ENCODE results near the gene DHRS1.

The DHRS1 gene

DNA sequence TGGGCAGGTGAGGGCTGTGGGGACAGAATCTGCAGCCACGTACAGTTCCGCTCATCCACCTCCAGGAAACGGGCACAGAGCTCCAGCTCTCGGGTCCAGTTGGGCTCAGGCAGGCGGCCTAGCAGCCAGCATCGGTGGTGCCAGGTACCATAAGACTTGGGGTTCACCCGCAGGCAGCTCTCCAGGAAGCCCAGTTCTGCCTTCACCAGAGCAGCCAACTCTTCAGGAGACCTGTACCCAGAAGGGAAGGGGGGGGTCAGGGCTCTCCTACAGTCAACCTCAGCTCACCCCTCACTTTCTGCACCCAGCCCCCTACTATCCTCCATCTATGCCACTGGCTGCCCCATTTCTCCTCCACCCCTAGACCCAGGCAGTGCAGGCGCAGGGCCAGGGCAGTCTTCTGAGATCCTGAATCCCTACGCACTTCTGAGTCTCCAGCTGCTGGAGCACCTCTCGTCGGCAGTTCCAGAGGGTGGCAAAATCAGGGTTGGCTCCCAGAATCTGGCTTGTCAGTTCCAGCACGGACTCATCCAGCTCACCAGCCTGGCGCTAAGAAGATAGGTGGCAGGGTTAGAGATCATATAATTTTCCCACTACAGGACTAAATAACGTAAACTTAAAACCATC, 29.6 kb downstream of the DHRS1 start:
- WGBS (ENCODE audit: extremely low coverage, insufficient coverage, low lambda C conversion rate) = no CpG with 5 or more reads among the region's 14 CpGs
- Histone ChIP-seq H2BK5ac (ENCODE audit: low read length) (no peak overlapping the region), H3K79me2 (ENCODE audit: control insufficient read depth, insufficient read depth, low read length) (no peaks in the 10 kb centered on the region), H2BK15ac (replicated peaks; ENCODE audit: low read depth) (no peak overlapping the region), H4K5ac (ENCODE audit: low read length) (no peak overlapping the region), H3K27me3 (ENCODE audit: insufficient read depth, low read length, poor library complexity) (no peaks in the 10 kb centered on the region), H2AK5ac (ENCODE audit: low read length) (no peak overlapping the region), H3K4me3 (ENCODE audit: low read length) (no peak overlapping the region), H2BK120ac (ENCODE audit: low read depth, low read length) (no peak overlapping the region), H3K4ac (ENCODE audit: low read depth, low read length) (no peak overlapping the region), H3K79me1 (ENCODE audit: low read length) (no peaks in the 10 kb centered on the region), H3K4me1 (ENCODE audit: control insufficient read depth, low read depth, low read length) (no peaks in the 10 kb centered on the region), H3K18ac (ENCODE audit: low read length) (no peak overlapping the region), H3K9ac (ENCODE audit: low read length) (no peak overlapping the region), H3K56ac (ENCODE audit: low read length) (no peak overlapping the region), H3K4me2 (ENCODE audit: low read length) (no peak overlapping the region), H4K8ac (ENCODE audit: low read depth, low read length) (no peak overlapping the region), H3K27ac (ENCODE audit: low read depth, low read length) (no peak overlapping the region), H3K36me3 (ENCODE audit: control insufficient read depth, insufficient read depth, low read length) (no peaks in the 10 kb centered on the region), H3K23ac (ENCODE audit: low read length) (no peak overlapping the region)
- no peak for DNase-seq

DNA sequence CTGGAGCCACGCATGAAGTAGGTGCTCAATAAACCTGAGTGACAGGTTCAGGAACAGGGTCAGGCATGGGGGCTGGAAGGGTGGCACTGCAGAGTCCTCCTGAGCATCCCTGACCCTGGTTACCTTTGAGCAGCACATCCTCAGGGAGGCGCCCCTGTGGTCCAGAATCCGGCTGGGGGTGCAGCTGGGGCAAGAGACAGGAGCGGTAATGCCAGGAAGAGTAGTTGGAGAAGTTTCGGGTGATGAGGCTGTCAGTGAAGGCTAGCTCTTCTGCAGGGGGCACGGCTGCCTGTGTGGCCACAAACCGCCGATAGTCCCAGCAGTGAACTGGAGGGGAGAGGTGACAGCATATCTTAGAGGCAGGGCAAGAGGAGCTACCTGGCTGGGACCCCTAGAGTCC, 30.2 kb downstream of the DHRS1 start:
- Histone ChIP-seq H3K79me1 (ENCODE audit: low read length) (no peaks in the 10 kb centered on the region), H3K4me3 (ENCODE audit: low read length) (no peak overlapping the region), H3K4ac (ENCODE audit: low read depth, low read length) (no peak overlapping the region), H2AK5ac (ENCODE audit: low read length) (no peak overlapping the region), H4K8ac (ENCODE audit: low read depth, low read length) (no peak overlapping the region), H3K27ac (ENCODE audit: low read depth, low read length) (no peak overlapping the region), H3K23ac (ENCODE audit: low read length) (no peak overlapping the region), H2BK120ac (ENCODE audit: low read depth, low read length) (no peak overlapping the region), H2BK15ac (replicated peaks; ENCODE audit: low read depth) (no peak overlapping the region), H3K56ac (ENCODE audit: low read length) (no peak overlapping the region), H3K18ac (ENCODE audit: low read length) (no peak overlapping the region), H3K4me2 (ENCODE audit: low read length) (no peak overlapping the region), H4K5ac (ENCODE audit: low read length) (no peak overlapping the region), H3K4me1 (ENCODE audit: control insufficient read depth, low read depth, low read length) (no peaks in the 10 kb centered on the region), H3K27me3 (ENCODE audit: insufficient read depth, low read length, poor library complexity) (no peaks in the 10 kb centered on the region), H2BK5ac (ENCODE audit: low read length) (no peak overlapping the region), H3K79me2 (ENCODE audit: control insufficient read depth, insufficient read depth, low read length) (no peaks in the 10 kb centered on the region), H3K36me3 (ENCODE audit: control insufficient read depth, insufficient read depth, low read length) (no peaks in the 10 kb centered on the region), H3K9ac (ENCODE audit: low read length) (no peak overlapping the region)
- no peak for DNase-seq
- no CpG with 5 or more reads among the region's 8 CpGs for WGBS (ENCODE audit: extremely low coverage, insufficient coverage, low lambda C conversion rate)

DNA sequence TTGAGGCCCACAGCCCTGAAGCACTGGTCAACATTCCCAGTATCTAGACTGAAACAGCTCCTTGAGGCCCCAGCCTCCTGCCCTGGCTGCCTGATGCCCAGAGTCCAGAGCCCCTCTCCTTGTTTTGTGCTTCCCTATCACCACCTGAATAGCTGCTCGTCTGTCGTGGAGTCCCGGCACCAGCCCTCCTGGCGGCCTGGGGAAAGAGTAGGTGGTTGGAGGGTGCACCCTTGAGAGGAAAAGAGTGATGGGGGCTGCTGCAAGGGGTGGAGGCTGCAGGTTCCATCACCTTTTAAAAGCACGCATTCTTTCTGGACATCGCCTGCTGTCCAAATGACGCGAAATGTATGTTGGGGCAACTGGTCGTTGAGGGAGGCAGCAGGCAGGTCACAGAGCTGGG, 31.4 kb downstream of the DHRS1 start:
- H3K4ac ChIP-seq (ENCODE audit: low read depth, low read length) = no peak overlapping the region
- DNase-seq = no peak
- no peak overlapping the region for H3K4me3 ChIP-seq (ENCODE audit: low read length)
- no peak overlapping the region for H4K5ac ChIP-seq (ENCODE audit: low read length)
- no peak overlapping the region for H3K27ac ChIP-seq (ENCODE audit: low read depth, low read length)
- H3K79me2 ChIP-seq (ENCODE audit: control insufficient read depth, insufficient read depth, low read length) = no peaks in the 10 kb centered on the region
- no peaks in the 10 kb centered on the region for H3K27me3 ChIP-seq (ENCODE audit: insufficient read depth, low read length, poor library complexity)
- H3K9ac ChIP-seq (ENCODE audit: low read length) = no peak overlapping the region
- H3K79me1 ChIP-seq (ENCODE audit: low read length) = no peaks in the 10 kb centered on the region
- H4K8ac ChIP-seq (ENCODE audit: low read depth, low read length) = no peak overlapping the region
- H3K56ac ChIP-seq (ENCODE audit: low read length) = no peak overlapping the region
- H2BK120ac ChIP-seq (ENCODE audit: low read depth, low read length) = no peak overlapping the region
- no peak overlapping the region for H3K4me2 ChIP-seq (ENCODE audit: low read length)
- H3K18ac ChIP-seq (ENCODE audit: low read length) = no peak overlapping the region
- no peak overlapping the region for H2BK5ac ChIP-seq (ENCODE audit: low read length)
- no peak overlapping the region for H2BK15ac ChIP-seq (replicated peaks; ENCODE audit: low read depth)
- WGBS (ENCODE audit: extremely low coverage, insufficient coverage, low lambda C conversion rate) = no CpG with 5 or more reads among the region's 9 CpGs
- no peaks in the 10 kb centered on the region for H3K4me1 ChIP-seq (ENCODE audit: control insufficient read depth, low read depth, low read length)
- H3K36me3 ChIP-seq (ENCODE audit: control insufficient read depth, insufficient read depth, low read length) = no peaks in the 10 kb centered on the region
- no peak overlapping the region for H3K23ac ChIP-seq (ENCODE audit: low read length)
- no peak overlapping the region for H2AK5ac ChIP-seq (ENCODE audit: low read length)

DNA sequence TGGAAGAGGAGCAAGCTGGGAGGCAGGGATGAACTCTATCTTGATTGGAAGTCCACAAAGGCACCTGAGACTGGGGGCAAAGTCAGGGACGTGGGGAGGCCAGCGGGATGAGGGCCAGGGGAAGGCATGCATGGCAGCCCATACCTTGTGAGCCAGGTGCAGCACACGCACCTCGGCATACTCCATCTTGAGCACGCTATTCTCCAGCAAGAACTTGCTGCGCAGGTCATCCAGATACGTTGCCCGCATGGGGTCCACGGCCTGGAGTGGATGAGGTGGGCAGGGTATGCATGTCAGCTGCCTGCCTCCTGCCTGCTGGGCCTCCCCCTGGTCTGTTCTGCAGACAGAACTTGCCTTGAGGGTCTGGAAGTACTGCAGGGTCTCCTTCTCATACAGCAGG, 32.1 kb downstream of the DHRS1 start:
- DNase-seq = no peak
- H3K18ac ChIP-seq (ENCODE audit: low read length) = no peak overlapping the region
- no peak overlapping the region for H3K23ac ChIP-seq (ENCODE audit: low read length)
- H2BK120ac ChIP-seq (ENCODE audit: low read depth, low read length) = no peak overlapping the region
- no peak overlapping the region for H2BK5ac ChIP-seq (ENCODE audit: low read length)
- H3K36me3 ChIP-seq (ENCODE audit: control insufficient read depth, insufficient read depth, low read length) = no peaks in the 10 kb centered on the region
- H2AK5ac ChIP-seq (ENCODE audit: low read length) = no peak overlapping the region
- no peaks in the 10 kb centered on the region for H3K27me3 ChIP-seq (ENCODE audit: insufficient read depth, low read length, poor library complexity)
- no CpG with 5 or more reads among the region's 9 CpGs for WGBS (ENCODE audit: extremely low coverage, insufficient coverage, low lambda C conversion rate)
- no peak overlapping the region for H4K8ac ChIP-seq (ENCODE audit: low read depth, low read length)
- H3K27ac ChIP-seq (ENCODE audit: low read depth, low read length) = no peak overlapping the region
- H3K4me2 ChIP-seq (ENCODE audit: low read length) = no peak overlapping the region
- H3K4ac ChIP-seq (ENCODE audit: low read depth, low read length) = no peak overlapping the region
- H4K5ac ChIP-seq (ENCODE audit: low read length) = no peak overlapping the region
- no peak overlapping the region for H2BK15ac ChIP-seq (replicated peaks; ENCODE audit: low read depth)
- no peaks in the 10 kb centered on the region for H3K79me2 ChIP-seq (ENCODE audit: control insufficient read depth, insufficient read depth, low read length)
- no peak overlapping the region for H3K4me3 ChIP-seq (ENCODE audit: low read length)
- H3K9ac ChIP-seq (ENCODE audit: low read length) = no peak overlapping the region
- H3K4me1 ChIP-seq (ENCODE audit: control insufficient read depth, low read depth, low read length) = no peaks in the 10 kb centered on the region
- H3K56ac ChIP-seq (ENCODE audit: low read length) = no peak overlapping the region
- no peaks in the 10 kb centered on the region for H3K79me1 ChIP-seq (ENCODE audit: low read length)

DNA sequence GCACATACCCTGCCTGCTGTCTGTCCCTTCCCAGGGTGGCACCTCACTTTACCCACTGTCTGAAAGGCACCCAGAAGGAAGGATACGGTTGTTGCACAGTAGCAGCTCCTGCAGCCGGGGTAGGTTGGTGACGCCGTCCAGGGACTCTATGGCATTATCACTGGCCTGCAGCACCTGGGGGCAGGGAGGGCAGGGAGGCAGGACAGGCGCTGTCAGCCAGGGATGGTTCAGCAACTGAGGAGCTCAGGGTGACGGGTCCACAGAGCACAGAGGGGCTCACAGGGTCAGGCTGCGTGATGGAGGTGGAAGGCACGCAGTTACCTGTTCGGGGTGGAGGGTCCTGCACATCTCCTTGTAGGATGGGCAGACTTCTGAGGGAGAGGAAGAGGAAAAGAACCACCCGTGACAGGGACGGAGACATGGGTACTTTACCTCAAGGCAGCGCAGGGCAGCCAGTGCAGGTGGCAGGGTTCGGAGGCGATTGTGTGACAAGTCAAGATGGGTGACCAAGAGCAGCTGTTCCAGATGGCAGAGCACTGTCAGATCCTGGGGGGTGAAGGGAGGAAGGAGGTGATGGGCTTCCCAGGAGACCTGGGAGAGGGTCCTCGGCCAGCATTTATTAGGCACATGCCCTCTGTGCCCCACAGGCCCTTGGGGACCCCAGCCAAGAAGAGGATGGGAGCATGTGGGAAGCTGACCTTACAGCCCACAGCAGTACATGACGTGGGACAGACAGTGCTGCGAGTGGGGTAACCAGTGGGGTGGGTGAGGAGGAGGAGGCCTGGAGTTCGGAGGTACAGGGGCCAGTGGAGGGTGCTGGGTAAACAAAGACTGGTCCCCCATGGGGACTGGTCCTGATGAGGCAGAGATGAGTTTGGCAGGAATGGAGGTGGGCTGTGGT, 33.0 kb downstream of the DHRS1 start:
- Histone ChIP-seq H3K4ac (ENCODE audit: low read depth, low read length) (no peak overlapping the region), H3K56ac (ENCODE audit: low read length) (no peak overlapping the region), H2BK5ac (ENCODE audit: low read length) (no peak overlapping the region), H4K8ac (ENCODE audit: low read depth, low read length) (no peak overlapping the region), H3K27ac (ENCODE audit: low read depth, low read length) (no peak overlapping the region), H3K4me3 (ENCODE audit: low read length) (no peak overlapping the region), H2BK15ac (replicated peaks; ENCODE audit: low read depth) (no peak overlapping the region), H3K23ac (ENCODE audit: low read length) (no peak overlapping the region), H3K9ac (ENCODE audit: low read length) (no peak overlapping the region), H3K79me1 (ENCODE audit: low read length) (no peaks in the 10 kb centered on the region), H3K36me3 (ENCODE audit: control insufficient read depth, insufficient read depth, low read length) (no peaks in the 10 kb centered on the region), H3K27me3 (ENCODE audit: insufficient read depth, low read length, poor library complexity) (no peaks in the 10 kb centered on the region), H2BK120ac (ENCODE audit: low read depth, low read length) (no peak overlapping the region), H3K18ac (ENCODE audit: low read length) (no peak overlapping the region), H2AK5ac (ENCODE audit: low read length) (no peak overlapping the region), H3K79me2 (ENCODE audit: control insufficient read depth, insufficient read depth, low read length) (no peaks in the 10 kb centered on the region), H4K5ac (ENCODE audit: low read length) (no peak overlapping the region), H3K4me1 (ENCODE audit: control insufficient read depth, low read depth, low read length) (no peaks in the 10 kb centered on the region), H3K4me2 (ENCODE audit: low read length) (no peak overlapping the region)
- no peak for DNase-seq
- WGBS (ENCODE audit: extremely low coverage, insufficient coverage, low lambda C conversion rate) = no CpG with 5 or more reads among the region's 18 CpGs
